Muscle of arm (tissue), 14 donors: ENCODE data around the gene ARMC5. TPM values are rescaled to one million over a fixed set of nuclear protein-coding genes. Genes with fewer than 3 reads are reported as not detected.
"Not testable (repeated sequence)": the region's sequence is repeated elsewhere in the genome, so short reads cannot be mapped to it uniquely, and the experiment has no call there.

Experiments
- DNase-seq: peaks from one replicate; pipeline ENCODE4 v3.0.0-alpha.2; 2013
- long read RNA-seq, 11 donors: transcript quantifications; one replicate each; lab custom pipeline, GENCODE V29; 2026
- polyA plus RNA-seq, 12 donors: library from polyadenylated mRNA; unstranded; fragments of 120-200 nt; gene quantifications; one replicate each; pipeline ENCODE4 v1.2.1, GENCODE V29; 2013; ENCODE audit not compliant: insufficient read length in 12 of 12

Gene ARMC5
- 10 to 100 TPM in 2 of 12 donors, 1 to 10 TPM in 9, not detected in 1; 5.3 to 11.1 (median 7.4) TPM for polyA plus RNA-seq
- long read RNA-seq, donor 1, partial matches to known transcripts, result 0 of 4 reads
- long read RNA-seq, donor 1, other reads (novel, unspliced or antisense), result 0 of 4 reads
- long read RNA-seq, donor 2, partial matches to known transcripts, result 0 of 4 reads
- long read RNA-seq, donor 2, other reads (novel, unspliced or antisense), result 0 of 4 reads
- long read RNA-seq, donor 3, partial matches to known transcripts, result 0 of 2 reads
- long read RNA-seq, donor 3, other reads (novel, unspliced or antisense), result 0 of 2 reads
- long read RNA-seq, donor 4, partial matches to known transcripts, result 0 of 3 reads
- long read RNA-seq, donor 4, other reads (novel, unspliced or antisense), result 0 of 3 reads
- long read RNA-seq, donor 5, full-length matches to known transcripts, result 8 of 14 reads
- long read RNA-seq, donor 5, partial matches to known transcripts, result 6 of 14 reads
- long read RNA-seq, donor 5, other reads (novel, unspliced or antisense), result 0 of 14 reads
- long read RNA-seq, donor 6, full-length matches to known transcripts, result 3 of 3 reads
- long read RNA-seq, donor 6, partial matches to known transcripts, result 0 of 3 reads
- long read RNA-seq, donor 6, other reads (novel, unspliced or antisense), result 0 of 3 reads
- long read RNA-seq, donor 7, partial matches to known transcripts, result 0 of 2 reads
- long read RNA-seq, donor 7, other reads (novel, unspliced or antisense), result 0 of 2 reads
- long read RNA-seq, donor 8, full-length matches to known transcripts, result 3 of 3 reads
- long read RNA-seq, donor 8, partial matches to known transcripts, result 0 of 3 reads
- long read RNA-seq, donor 8, other reads (novel, unspliced or antisense), result 0 of 3 reads
- long read RNA-seq, donor 9, partial matches to known transcripts, result 0 of 3 reads
- long read RNA-seq, donor 9, other reads (novel, unspliced or antisense), result 0 of 3 reads
- long read RNA-seq, donor 10, full-length matches to known transcripts, result 6 of 6 reads
- long read RNA-seq, donor 10, partial matches to known transcripts, result 0 of 6 reads
- long read RNA-seq, donor 10, other reads (novel, unspliced or antisense), result 0 of 6 reads
- long read RNA-seq, donor 11, partial matches to known transcripts, result 0 of 3 reads
- long read RNA-seq, donor 11, other reads (novel, unspliced or antisense), result 0 of 3 reads

GRCh38 chr16:31458844-31459686 lies at the start of gene ARMC5:
Gene ARMC5 (plus strand): TSS chr16:31459501. CDS start chr16:31459525, 24 bp downstream.
- DNase-seq, result peak; percentile 98

GRCh38 chr16:31410082-31410481 lies 49.2 kb upstream of the ARMC5 start:
- no peak for DNase-seq

GRCh38 chr16:31411024-31411844 lies 48.1 kb upstream of the ARMC5 start:
- no peak for DNase-seq

GRCh38 chr16:31412750-31413149 lies 46.6 kb upstream of the ARMC5 start:
- DNase-seq, result no peak

GRCh38 chr16:31413381-31413780 lies 45.9 kb upstream of the ARMC5 start:
- no peak for DNase-seq

GRCh38 chr16:31413943-31414342 lies 45.4 kb upstream of the ARMC5 start:
- DNase-seq, result no peak

GRCh38 chr16:31414706-31415105 lies 44.6 kb upstream of the ARMC5 start:
- no peak for DNase-seq

GRCh38 chr16:31416371-31416770 lies 42.9 kb upstream of the ARMC5 start:
- no peak for DNase-seq

- DNase-seq, result not testable (repeated sequence)
Observed at GRCh38 chr16:31417036-31417435, 42.3 kb upstream of the ARMC5 start.

- no peak for DNase-seq
Observed at GRCh38 chr16:31417916-31418315, 41.4 kb upstream of the ARMC5 start.

- DNase-seq, result no peak
Observed at GRCh38 chr16:31420037-31420436, 39.3 kb upstream of the ARMC5 start.

- DNase-seq, result no peak
Observed at GRCh38 chr16:31421587-31421986, 37.7 kb upstream of the ARMC5 start.

GRCh38 chr16:31423241-31423640 lies 36.1 kb upstream of the ARMC5 start:
- no peak for DNase-seq

GRCh38 chr16:31423801-31424200 lies 35.5 kb upstream of the ARMC5 start:
- no peak for DNase-seq

- peak; percentile 51 for DNase-seq
Observed at GRCh38 chr16:31427441-31428278, 31.6 kb upstream of the ARMC5 start.

GRCh38 chr16:31428279-31428597 lies 31.1 kb upstream of the ARMC5 start, which contains the start of gene COX6A2:
Gene COX6A2 (minus strand): TSS chr16:31428360. CDS start chr16:31428325, 35 bp downstream.
- no peak for DNase-seq

GRCh38 chr16:31428638-31429247 lies 30.6 kb upstream of the ARMC5 start:
- DNase-seq, result no peak

- no peak for DNase-seq
Observed at GRCh38 chr16:31429314-31429713, 30.0 kb upstream of the ARMC5 start.

GRCh38 chr16:31429796-31430195 lies 29.5 kb upstream of the ARMC5 start:
- no peak for DNase-seq
